Measurements from ENCODE around the gene NCK1. TPM values are rescaled to one million over a fixed set of nuclear protein-coding genes. Genes with fewer than 3 reads are reported as not detected.

NCK1 gene
- total RNA-seq, 2 experiments from 2014 or later, result 31.9 to 34.7 TPM

DNA sequence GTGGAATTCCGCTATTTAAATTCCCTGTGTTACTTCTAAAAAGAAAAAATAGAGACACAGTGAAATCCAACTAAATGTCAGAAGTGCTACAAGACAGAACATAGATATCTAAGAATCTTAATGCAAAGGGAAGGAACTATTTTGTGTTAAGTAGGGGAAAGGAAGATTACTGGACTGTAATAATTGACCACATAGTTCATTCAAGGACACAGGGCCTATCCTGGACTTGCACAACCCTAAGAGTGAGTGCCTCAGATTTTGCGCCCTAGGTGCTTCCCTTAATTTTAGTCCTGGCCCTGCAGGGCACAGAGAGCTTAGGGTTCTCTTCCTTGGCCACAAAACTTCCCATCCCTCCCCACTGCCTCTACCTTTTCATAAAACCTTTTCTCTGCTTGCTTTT, 92.2 kb downstream of the NCK1 start:
- CTCF ChIA-PET, result no interaction called here

DNA sequence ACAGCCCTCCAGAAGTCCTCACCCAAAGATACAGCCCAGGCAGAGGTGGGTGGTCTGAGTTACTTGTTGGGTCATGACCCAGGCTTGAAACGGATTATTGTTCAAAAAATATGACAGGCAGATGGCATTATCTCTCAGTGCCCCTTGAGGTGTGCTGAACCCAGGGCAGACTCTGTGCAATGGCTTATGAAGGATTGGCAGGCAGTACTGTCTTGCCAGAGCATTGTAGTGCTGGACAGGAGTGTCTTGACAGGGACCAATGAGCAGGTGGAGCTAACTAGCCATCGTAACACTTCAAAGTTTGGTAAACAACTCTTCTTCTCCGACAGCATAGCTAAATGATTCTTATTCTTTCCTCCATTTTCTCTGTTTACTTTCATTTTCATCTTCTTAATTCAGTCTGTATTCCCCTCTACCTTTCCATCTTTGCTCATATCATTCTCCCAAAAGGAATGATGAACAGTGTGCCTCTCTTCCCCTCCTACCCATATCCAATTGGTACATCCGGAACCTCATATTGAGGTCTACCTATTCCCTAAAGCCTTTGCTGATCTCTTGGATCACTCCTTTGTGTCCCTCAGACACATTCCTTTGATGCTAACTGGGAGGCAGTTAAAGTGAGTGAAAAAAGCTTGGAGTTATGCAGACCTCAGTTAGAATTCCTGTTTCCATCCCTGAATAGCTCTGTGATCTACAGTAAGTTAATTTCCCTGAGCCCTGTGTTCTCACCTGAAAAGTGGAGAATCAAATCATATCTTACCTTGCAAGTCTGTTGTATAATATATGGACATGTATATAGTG, 93.2 kb downstream of the NCK1 start:
- H3K4me3 Mint-ChIP-seq, result no peak overlapping the region
- CTCF ChIA-PET, result no interaction called here

More for the DNA sequence above, 92.2 kb downstream of the NCK1 start:
- peaks cover 10% of the 10 kb centered on the region for H3K4me1 Mint-ChIP-seq (ENCODE audit: low read depth)
- DNase-seq (no peak), ATAC-seq (no peak)
- intact Hi-C loops (cut with micrococcal nuclease), result no loop called here
- H3K36me3 Mint-ChIP-seq (ENCODE audit: low read depth), result no peaks in the 10 kb centered on the region
- H3K27ac Mint-ChIP-seq, result no peak overlapping the region
- H3K4me3 Mint-ChIP-seq, result no peak overlapping the region
- POLR2A ChIA-PET, result no interaction called here
- no peaks in the 10 kb centered on the region for H3K9me3 Mint-ChIP-seq
- TF ChIP-seq, protein P1, sequence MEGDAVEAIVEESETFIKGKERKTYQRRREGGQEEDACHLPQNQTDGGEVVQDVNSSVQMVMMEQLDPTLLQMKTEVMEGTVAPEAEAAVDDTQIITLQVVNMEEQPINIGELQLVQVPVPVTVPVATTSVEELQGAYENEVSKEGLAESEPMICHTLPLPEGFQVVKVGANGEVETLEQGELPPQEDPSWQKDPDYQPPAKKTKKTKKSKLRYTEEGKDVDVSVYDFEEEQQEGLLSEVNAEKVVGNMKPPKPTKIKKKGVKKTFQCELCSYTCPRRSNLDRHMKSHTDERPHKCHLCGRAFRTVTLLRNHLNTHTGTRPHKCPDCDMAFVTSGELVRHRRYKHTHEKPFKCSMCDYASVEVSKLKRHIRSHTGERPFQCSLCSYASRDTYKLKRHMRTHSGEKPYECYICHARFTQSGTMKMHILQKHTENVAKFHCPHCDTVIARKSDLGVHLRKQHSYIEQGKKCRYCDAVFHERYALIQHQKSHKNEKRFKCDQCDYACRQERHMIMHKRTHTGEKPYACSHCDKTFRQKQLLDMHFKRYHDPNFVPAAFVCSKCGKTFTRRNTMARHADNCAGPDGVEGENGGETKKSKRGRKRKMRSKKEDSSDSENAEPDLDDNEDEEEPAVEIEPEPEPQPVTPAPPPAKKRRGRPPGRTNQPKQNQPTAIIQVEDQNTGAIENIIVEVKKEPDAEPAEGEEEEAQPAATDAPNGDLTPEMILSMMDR (IDR thresholded peaks at IDR 0.05), result no peak
- no peaks in the 10 kb centered on the region for H3K27me3 Mint-ChIP-seq

DNA sequence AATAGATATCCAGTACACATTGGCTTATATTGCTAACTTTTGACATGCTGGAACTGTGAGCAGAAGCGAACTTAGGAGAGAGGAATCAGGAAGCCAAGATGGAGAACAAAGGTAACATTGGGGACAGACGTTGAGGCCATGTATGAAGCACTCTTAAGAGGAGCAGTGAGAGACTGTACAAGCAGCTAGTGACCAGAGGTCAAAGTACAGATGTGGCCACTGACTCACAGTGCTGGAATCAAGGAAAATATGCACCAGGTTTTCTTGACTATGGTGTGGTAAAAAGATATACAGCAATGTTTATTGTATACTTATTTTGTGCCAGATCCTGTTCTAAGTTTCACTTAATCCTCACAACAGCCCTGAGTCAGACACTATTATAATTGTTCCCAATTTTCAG, 93.8 kb downstream of the NCK1 start:
- no peak for DNase-seq
- H3K27me3 Mint-ChIP-seq, result no peaks in the 10 kb centered on the region
- TF ChIP-seq, protein P1 (IDR thresholded peaks at IDR 0.05), result no peak
- ATAC-seq, result no peak
- peaks cover 3% of the 10 kb centered on the region for H3K36me3 Mint-ChIP-seq (ENCODE audit: low read depth)
- H3K4me1 Mint-ChIP-seq (ENCODE audit: low read depth), result peaks cover 10% of the 10 kb centered on the region
- POLR2A ChIA-PET, result no interaction called here
- H3K9me3 Mint-ChIP-seq, result no peaks in the 10 kb centered on the region
- CTCF ChIA-PET, result no interaction called here
- no peak overlapping the region for H3K4me3 Mint-ChIP-seq
- intact Hi-C loops (cut with micrococcal nuclease), result no loop called here
- H3K27ac Mint-ChIP-seq, result no peak overlapping the region

More for the DNA sequence above, 93.2 kb downstream of the NCK1 start:
- Mint-ChIP-seq H3K27me3 (no peaks in the 10 kb centered on the region), H3K4me1 (ENCODE audit: low read depth) (peaks cover 10% of the 10 kb centered on the region), H3K36me3 (ENCODE audit: low read depth) (peaks cover 1% of the 10 kb centered on the region), H3K9me3 (no peaks in the 10 kb centered on the region), H3K27ac (no peak overlapping the region)
- intact Hi-C loops (cut with micrococcal nuclease), result no loop called here
- POLR2A ChIA-PET, result no interaction called here
- DNase-seq (no peak), ATAC-seq (no peak)
- TF ChIP-seq, protein P1 (IDR thresholded peaks at IDR 0.05), result no peak

DNA sequence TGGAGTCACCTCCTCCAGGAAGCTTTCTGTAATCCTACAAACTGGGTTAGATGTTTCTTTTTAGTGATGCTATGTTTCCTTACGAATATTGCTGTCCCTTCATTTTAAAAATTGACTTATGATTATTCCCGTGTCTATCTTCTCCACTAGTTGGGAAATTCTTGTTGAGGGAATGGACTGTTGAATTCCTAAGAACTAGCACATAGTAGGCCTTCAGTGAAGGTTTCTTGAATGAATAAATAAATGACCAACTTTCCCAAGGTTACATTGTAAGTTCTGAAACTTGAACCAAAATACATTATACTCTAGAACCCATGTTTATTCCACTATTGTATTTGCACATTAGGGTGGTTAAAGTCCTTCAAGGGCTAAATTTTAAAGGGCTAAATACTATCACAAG, 95.0 kb downstream of the NCK1 start:
- intact Hi-C loops (cut with micrococcal nuclease), result no loop called here
- peaks cover 10% of the 10 kb centered on the region for H3K4me1 Mint-ChIP-seq (ENCODE audit: low read depth)

More for the DNA sequence above, 95.0 kb downstream of the NCK1 start:
- CTCF ChIA-PET, result no interaction called here
- peaks cover 3% of the 10 kb centered on the region for H3K36me3 Mint-ChIP-seq (ENCODE audit: low read depth)
- H3K27ac Mint-ChIP-seq, result no peak overlapping the region
- TF ChIP-seq, protein P1 (IDR thresholded peaks at IDR 0.05), result no peak
- no peak overlapping the region for H3K4me3 Mint-ChIP-seq
- H3K9me3 Mint-ChIP-seq, result no peaks in the 10 kb centered on the region
- POLR2A ChIA-PET, result interaction anchor here (0.6 to 1.3 kb wide), 2 partner anchors 204 to 657 kb away, joined by 3 to 4 read pairs; no protein-coding TSS in a partner anchor
- DNase-seq (no peak), ATAC-seq (no peak)
- H3K27me3 Mint-ChIP-seq, result no peaks in the 10 kb centered on the region
